HG02938 (cell line): Measurements from ENCODE around the gene MCHR1.
"Not testable (repeated sequence)": the region's sequence is repeated elsewhere in the genome, so short reads cannot be mapped to it uniquely, and the experiment has no call there.

Source experiments
- ATAC-seq: cut with Tn5 transposase; IDR thresholded peaks from one replicate; pipeline ENCODE4 v1.9.1; 2021; ENCODE audit warnings: mild to moderate bottlenecking, moderate library complexity; ENCODE audit not compliant: unreplicated experiment

MCHR1 gene

DNA sequence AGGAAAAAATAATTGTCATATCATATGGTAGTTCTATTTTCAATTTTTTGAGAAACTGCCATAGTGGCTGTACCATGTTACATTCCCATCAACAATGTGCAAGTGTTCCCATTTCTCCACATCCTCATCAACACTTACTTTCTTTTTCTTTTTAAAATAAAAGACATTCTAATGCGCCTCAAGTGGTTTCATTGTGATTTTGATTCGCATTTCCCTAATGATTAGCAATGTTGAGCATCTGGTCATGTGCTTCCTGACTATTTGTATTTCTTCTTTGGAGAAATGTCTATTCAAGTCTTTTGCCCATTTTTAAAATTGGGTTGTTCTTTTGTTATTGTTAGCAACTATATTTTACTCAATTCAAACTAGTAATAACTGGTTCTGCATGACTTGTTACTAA, 8.4 kb downstream of the MCHR1 start:
- no peak for ATAC-seq

- no peak for ATAC-seq
Observed at GRCh38 chr22:40690370-40690769, 11.1 kb downstream of the MCHR1 start.

DNA sequence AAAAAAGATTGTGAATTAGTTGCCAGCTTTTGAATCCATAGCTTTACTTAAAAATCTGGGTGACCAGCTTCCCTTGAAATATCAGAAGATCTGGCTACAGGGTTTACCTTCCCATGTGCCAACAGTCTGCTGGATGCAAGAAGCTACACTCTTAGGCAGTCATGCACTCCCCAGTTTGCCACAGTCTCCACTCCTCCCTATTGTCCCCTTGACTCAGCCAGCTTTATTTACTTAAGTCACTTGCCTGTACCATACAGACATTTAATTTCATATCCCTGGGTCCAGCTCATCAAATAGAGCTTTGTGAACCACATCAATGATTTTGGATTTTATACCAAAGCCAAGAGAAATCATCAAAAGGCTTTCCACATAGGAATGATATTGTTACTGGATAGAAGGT, 12.2 kb downstream of the MCHR1 start:
- ATAC-seq, result no peak

- no peak for ATAC-seq
Observed at GRCh38 chr22:40694411-40694810, 15.1 kb downstream of the MCHR1 start.

- no peak for ATAC-seq
Observed at GRCh38 chr22:40701274-40701673, 22.0 kb downstream of the MCHR1 start.

- ATAC-seq, result no peak
Observed at GRCh38 chr22:40703174-40703573, 23.9 kb downstream of the MCHR1 start.

GRCh38 chr22:40703736-40704135, 24.5 kb downstream of the MCHR1 start:
- no peak for ATAC-seq

DNA sequence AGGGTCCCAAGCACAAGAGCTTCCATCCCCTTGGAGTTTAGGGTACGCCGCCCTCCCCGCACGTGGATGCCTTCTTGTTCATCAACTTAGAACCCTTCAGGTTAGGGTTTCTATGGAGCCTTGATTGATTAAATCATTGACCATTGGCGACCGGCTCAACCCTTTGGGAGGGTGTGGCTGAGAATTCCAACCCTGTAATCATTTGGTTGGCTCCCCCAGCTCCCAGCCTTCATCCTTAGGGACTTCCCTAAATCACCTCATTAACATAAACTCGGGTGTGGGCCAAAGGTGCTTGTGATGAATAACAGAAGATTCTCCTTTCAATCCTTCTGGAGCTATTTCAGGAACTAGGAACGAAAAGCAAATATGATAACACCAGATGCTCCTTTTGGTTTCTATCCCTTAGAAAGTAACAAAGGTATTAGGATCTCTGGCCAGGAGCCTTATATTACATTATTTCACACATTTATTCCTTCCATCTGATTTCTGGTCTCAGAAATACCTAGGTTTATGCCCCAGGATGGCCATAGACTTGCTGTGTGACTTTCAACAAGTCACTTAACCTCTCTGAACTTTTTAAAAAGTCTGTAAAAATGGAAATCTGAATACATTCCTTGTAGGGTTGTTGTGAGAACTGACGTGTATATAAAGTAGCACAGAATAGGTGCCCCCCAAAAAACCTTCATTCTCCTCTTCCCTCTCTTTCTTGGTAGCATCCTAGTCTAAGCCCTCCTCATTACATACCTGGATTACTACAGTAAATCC, 26.8 kb downstream of the MCHR1 start:
- ATAC-seq, result no peak

DNA sequence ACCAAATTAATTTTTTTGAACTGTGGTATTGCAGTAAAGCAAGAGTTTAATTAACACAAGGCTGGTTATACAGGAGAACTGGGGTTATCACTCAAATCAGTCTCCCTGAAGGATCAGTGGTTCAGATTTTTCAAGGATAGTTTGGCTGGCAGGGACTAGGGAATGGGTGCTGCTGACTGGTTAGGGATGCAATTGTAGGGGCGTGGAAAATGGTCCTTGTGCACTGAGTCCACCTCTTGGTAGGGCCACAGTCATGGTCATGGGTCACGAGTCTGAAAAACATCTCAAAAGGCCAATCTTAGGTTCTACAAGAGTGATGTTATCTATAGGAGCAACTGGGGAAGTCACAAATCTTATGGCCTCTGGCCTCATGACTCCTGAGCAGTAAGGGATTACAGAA, 27.9 kb downstream of the MCHR1 start:
- no peak for ATAC-seq

GRCh38 chr22:40708177-40708576, 28.9 kb downstream of the MCHR1 start:
- ATAC-seq, result no peak

- ATAC-seq, result no peak
Observed at GRCh38 chr22:40709752-40710413, 30.6 kb downstream of the MCHR1 start.

DNA sequence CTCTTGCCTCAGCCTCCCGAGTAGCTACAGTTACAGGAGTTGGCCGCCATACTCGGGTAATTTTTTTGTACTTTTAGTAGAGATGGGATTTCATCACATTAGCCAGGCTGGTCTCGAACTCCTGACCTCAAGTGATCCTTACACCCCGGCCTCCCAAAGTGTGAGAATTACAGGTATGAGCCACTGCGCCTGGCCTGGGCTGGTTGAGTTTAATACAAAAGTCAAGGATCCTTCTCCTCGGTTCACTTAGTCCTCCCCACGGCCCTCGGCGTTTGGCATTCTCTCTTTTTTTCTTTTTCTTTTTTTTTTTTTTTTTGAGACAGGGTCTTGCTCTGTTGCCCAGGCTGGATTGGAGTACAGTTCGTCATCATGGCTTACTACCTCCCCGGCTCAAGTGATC, 33.0 kb downstream of the MCHR1 start:
- ATAC-seq, result no peak

- ATAC-seq, result no peak
Observed at GRCh38 chr22:40714499-40715337, 35.4 kb downstream of the MCHR1 start.

DNA sequence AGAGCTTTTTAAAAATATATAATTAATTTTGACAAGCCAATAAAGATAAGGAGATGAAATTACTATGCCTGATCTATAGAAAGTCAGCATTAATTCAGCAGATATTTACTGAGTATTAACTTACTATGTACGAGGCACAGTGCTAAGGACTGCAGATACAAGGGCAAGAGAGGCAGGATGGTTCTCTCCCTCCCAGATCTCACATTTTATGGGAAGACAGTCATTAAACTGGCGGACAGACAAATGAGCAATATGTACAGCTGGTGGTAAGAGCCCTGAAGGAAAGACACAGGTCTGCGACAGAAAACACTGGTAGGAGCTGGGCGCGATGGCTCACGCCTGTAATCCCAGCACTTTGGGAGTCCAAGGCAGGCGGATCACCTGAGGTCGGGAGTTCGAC, 36.8 kb downstream of the MCHR1 start:
- ATAC-seq, result no peak

GRCh38 chr22:40717657-40718056, 38.4 kb downstream of the MCHR1 start:
- ATAC-seq, result not testable (repeated sequence)

DNA sequence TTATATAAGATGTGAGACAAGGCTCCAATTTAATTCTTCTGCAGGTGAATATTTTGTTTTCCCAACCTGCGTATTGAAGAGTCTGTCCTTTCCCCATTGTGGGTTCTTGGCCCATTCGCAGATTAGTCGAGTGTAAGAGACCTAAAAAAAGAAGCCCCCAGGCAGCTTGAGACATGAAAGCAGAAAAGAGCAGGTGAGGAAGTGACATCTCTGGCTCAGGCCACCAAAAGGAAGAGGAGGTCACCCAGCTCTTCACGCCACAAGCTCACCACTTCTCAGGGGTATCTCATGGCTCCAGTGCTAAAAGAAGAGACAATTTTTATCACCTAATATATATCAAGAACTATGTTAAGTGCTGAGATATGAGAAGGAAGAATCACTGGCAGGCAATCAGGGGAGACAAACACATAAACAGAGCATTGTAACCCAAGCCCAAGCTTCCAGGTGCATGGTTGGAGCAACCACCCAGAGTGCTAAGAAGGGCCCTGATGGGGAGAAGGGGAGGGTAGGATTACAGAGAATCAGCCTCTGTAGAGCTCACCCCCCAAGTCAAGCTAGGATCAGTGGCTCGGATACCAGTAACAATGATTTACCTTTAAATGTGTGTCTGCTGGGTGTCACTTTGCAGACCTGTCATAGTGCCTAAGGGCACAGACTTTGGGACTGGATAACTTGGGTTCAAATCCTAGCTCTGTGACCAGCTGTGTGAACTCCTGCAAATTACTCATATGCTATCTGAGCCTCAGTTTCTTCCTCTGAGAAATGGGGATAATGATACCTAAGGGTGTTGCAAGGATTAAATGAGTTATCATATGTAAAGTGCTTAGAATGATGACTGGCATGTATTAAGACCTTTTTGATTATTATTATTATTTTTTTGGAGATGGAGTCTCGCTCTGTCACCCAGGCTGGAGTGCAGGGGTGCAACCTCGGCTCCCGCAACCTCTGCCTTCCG, 39.2 kb downstream of the MCHR1 start:
- ATAC-seq, result no peak

GRCh38 chr22:40719599-40719998, 40.3 kb downstream of the MCHR1 start:
- no peak for ATAC-seq

DNA sequence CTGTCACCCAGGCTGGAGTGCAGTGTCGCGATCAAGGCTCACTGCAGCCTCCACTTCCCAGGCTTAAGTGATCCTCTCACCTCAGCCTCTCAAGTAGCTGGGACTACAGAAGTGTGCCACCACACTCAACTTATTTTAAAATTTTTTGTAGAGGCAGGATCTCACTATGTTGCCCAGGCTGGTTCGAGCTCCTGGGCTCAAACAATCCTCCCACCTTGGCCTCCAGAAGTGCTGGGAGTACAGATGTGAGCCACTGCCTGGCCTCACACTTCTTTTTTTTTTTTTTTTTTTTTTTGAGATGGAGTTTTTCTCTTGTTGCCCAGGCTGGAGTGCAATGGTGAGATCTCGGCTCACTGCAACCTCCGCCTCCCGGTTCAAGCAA, 40.9 kb downstream of the MCHR1 start:
- ATAC-seq, result not testable (repeated sequence)

- no peak for ATAC-seq
Observed at GRCh38 chr22:40720538-40721256, 41.4 kb downstream of the MCHR1 start.

- ATAC-seq, result no peak
Observed at GRCh38 chr22:40721266-40721665, 42.0 kb downstream of the MCHR1 start.
